ENCODE measurements around the gene PAGE5. TPM values are rescaled to one million over a fixed set of nuclear protein-coding genes. Genes with fewer than 3 reads are reported as not detected.

Gene PAGE5, protein sequence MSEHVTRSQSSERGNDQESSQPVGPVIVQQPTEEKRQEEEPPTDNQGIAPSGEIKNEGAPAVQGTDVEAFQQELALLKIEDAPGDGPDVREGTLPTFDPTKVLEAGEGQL
- total RNA-seq: not detected in 2 replicates

DNA sequence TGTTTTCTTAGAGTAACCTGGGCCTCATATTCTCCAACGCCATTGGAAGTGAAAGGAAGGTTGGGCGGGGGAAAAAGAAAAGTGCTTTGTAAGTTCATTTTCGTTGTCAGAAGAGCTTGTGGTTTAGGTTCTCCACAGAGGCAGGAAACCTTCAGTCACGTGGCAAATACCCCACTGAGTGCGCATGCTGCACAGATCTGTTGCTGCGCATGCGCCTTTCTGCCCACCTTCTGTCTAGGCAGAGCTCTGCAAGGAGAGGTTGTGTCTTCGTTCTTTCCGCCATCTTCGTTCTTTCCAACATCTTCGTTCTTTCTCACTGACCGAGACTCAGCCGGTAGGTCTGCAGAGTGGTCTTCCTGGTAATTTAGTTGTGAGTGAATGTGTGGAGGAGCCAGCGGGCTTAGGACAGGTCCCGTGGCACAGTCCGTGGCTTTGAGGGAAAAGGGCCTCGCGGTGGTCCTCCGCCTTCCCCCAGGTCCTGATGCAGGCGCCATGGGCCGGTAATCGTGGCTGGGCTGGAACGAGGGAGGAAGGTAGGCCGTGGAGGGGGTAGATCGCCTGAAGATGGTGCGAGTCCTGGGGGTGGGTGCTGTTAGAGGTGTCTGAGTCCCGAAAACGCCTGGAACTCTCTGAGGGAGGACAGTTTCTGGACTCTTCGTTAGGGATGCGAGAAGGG is at the start of gene PAGE5:
PAGE5 (plus strand) TSS at position 228 of the 676 bp plus-strand sequence. CDS start 1,037 bp downstream, outside the sequence.

DNA sequence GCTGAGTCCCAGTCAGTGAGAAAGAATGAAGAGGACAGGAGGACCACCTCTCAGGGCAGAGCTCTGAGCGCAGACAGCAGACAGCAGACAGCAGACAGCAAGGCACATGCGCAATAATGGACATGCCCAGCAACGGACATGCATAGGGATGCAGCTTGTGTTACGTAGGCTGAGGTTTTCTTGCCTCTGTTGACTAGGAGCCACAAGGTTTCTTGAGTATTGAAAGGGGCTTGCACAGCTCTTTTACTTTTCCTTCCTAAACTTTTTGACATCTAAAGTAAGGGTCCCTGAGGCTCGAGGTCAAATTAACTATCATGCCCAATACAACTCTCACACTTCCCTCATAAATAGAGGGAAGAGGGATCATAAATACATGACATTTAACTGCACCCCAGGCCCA is 44.7 kb downstream of the PAGE5 start, which contains the start of gene PAGE3:
PAGE3 (minus strand) TSS at position 101 of the 400 bp plus-strand sequence. CDS start 1,013 bp downstream, outside the sequence.

Other genes starting within 250 kb of the PAGE5 start
- gene PFKFB1, start 226.2 kb upstream of the PAGE5 start, total RNA-seq: not detected in 2 replicates
- 6.7 and 10.3 TPM in 2 replicates for gene APEX2, start 220.0 kb upstream of the PAGE5 start, total RNA-seq
- gene ALAS2, start 189.4 kb upstream of the PAGE5 start, total RNA-seq: not detected in 2 replicates
- gene PAGE2B, start 145.3 kb upstream of the PAGE5 start, total RNA-seq: not detected in 2 replicates
- gene PAGE2, start 131.3 kb upstream of the PAGE5 start, total RNA-seq: not detected in 2 replicates
- not detected in 2 replicates for gene PAGE3, start 44.6 kb downstream of the PAGE5 start, total RNA-seq
- gene MAGEH1, start 231.8 kb downstream of the PAGE5 start, total RNA-seq: 36.4 and 41.1 TPM in 2 replicates